Aorta (tissue), 5 donors: ENCODE results near the gene COTL1. TPM values are rescaled to one million over a fixed set of nuclear protein-coding genes. Genes with fewer than 3 reads are reported as not detected.

Experiments used
- ATAC-seq: fragments of 200-7000 bp; cut with Tn5 transposase; one replicate; pipeline ENCODE4 v1.9.1; 2022; ENCODE audit warnings: moderate library complexity; ENCODE audit not compliant: low FRiP score
- DNase-seq, 2 donors: peaks; one replicate each; pipeline ENCODE4 v3.0.0-alpha.2; 2020
- H3K27ac ChIP-seq, 2 donors: one replicate each; pipeline ENCODE4 v1.5.1; 2013; ENCODE audit warnings: low read length in 2 of 2, mild to moderate bottlenecking in 2 of 2, moderate library complexity in 2 of 2, control low read depth in 1 of 2, inconsistent platforms in 1 of 2, low read depth in 1 of 2
- H3K27me3 ChIP-seq, 2 donors: one replicate each; pipeline ENCODE4 v1.6.1; 2013; ENCODE audit warnings: control low read depth in 1 of 2, low read length in 1 of 2, mild to moderate bottlenecking in 1 of 2, moderate library complexity in 1 of 2; ENCODE audit not compliant: insufficient read depth in 2 of 2, control insufficient read depth in 1 of 2
- H3K36me3 ChIP-seq, 2 donors: one replicate each; pipeline ENCODE4 v1.6.1; 2013; ENCODE audit warnings: control low read depth in 1 of 2, low read length in 1 of 2, mild to moderate bottlenecking in 1 of 2; ENCODE audit not compliant: insufficient read depth in 2 of 2, control insufficient read depth in 1 of 2
- H3K4me1 ChIP-seq, 2 donors: one replicate each; pipeline ENCODE4 v1.6.1; 2013; ENCODE audit warnings: low read length in 2 of 2, control low read depth in 1 of 2, mild to moderate bottlenecking in 1 of 2, moderate library complexity in 1 of 2; ENCODE audit not compliant: insufficient read depth in 2 of 2, control insufficient read depth in 1 of 2
- H3K4me3 ChIP-seq, 2 donors: one replicate each; pipeline ENCODE4 v1.5.1; 2013; ENCODE audit warnings: low read length in 2 of 2, control low read depth in 1 of 2, mild to moderate bottlenecking in 1 of 2
- H3K9me3 ChIP-seq: one replicate; pipeline ENCODE4 v1.6.1; 2013; ENCODE audit warnings: mild to moderate bottlenecking, low read length; ENCODE audit not compliant: control insufficient read depth
- WGBS, 2 donors: extraction: QIAGEN DNeasy Blood & Tissue Kit; methylation state at CpG; one replicate each; pipeline ENCODE4 v1.1.7; 2013; 5-methylcytosine and 5-hydroxymethylcytosine counted together
- intact Hi-C, 2 donors: fragments of 100-400 bp; cut with DNase I; formaldehyde crosslinking; loops; one replicate each; pipeline versions ENCODE4 v1.14.2 to v1.15.0; 2022
- polyA plus RNA-seq, 2 donors: library from polyadenylated mRNA; stranded (reverse); fragments of 200-250 nt; gene quantifications; one replicate each; pipeline ENCODE4 v1.2.3, GENCODE V29; 2013
- total RNA-seq, 2 donors: library from RNA; stranded (reverse); fragmentation: NEBNext Ultra II Directional; extraction: Animal tissue kit (Norgen Biotek cat#: 25700); gene quantifications; one replicate each; pipeline ENCODE4 v1.2.1, GENCODE V29; 2021
- donor health status: healthy with polysubstance abuse.
- donor health status: Bipolar disorder and iron deficiency.
- donor health status: DM: no; HTN: no; CAD: no.
- donor health status: DM: no; HTN: no; CAD: no.
- donor health status: DM: yes; HTN: yes; CAD: no.

COTL1 gene
- total and polyA plus RNA-seq, 4 donors, result 22.8 to 69.9 (median 60.0) TPM

- intact Hi-C loops, result no loop called here
- ATAC-seq, result no peak
- DNase-seq, result no peak
- 93 to 97% methylated on average over 12 of the region's 12 CpGs for WGBS, 2 donors
- Histone ChIP-seq H3K36me3 (no peaks in the 10 kb centered on the region), H3K9me3 (no peaks in the 10 kb centered on the region), H3K4me1 (peaks cover 0 to 2% of the 10 kb centered on the region in 2 donors), H3K27ac (no peak overlapping the region), H3K27me3 (peaks cover 0 to 2% of the 10 kb centered on the region in 2 donors), H3K4me3 (no peak overlapping the region)
These were observed 3.8 kb downstream of the COTL1 start for GRCh38 chr16:84614073-84614459.

GRCh38 chr16:84613408-84614072 lies 4.3 kb downstream of the COTL1 start:
- 95 to 98% methylated on average over 6 to 7 of the region's 7 CpGs for WGBS, 2 donors
- ATAC-seq, result no peak
- H3K27me3 ChIP-seq, result peaks cover 0 to 2% of the 10 kb centered on the region in 2 donors
- no peak overlapping the region for H3K4me3 ChIP-seq
- H3K27ac ChIP-seq, result no peak overlapping the region
- H3K4me1 ChIP-seq, result no peaks in the 10 kb centered on the region
- H3K9me3 ChIP-seq, result no peaks in the 10 kb centered on the region
- intact Hi-C loops, result no loop called here
- no peak for DNase-seq
- H3K36me3 ChIP-seq, result no peaks in the 10 kb centered on the region

GRCh38 chr16:84612686-84613085 lies 5.2 kb downstream of the COTL1 start:
- no peaks in the 10 kb centered on the region for H3K9me3 ChIP-seq
- WGBS, 2 donors, result 97 to 98% methylated on average over 7 of the region's 7 CpGs
- H3K36me3 ChIP-seq, result no peaks in the 10 kb centered on the region
- no peaks in the 10 kb centered on the region for H3K4me1 ChIP-seq
- intact Hi-C loops, result no loop called here
- no peak overlapping the region for H3K27ac ChIP-seq
- ATAC-seq, result no peak
- no peaks in the 10 kb centered on the region for H3K27me3 ChIP-seq
- H3K4me3 ChIP-seq, result no peak overlapping the region
- DNase-seq, result no peak

- no peak for ATAC-seq
- 5 to 13% methylated on average over 4 of the region's 4 CpGs for WGBS, 2 donors
- H3K4me3 ChIP-seq, result no peak overlapping the region
- intact Hi-C loops, result no loop called here
- H3K9me3 ChIP-seq, result no peaks in the 10 kb centered on the region
- no peak for DNase-seq
- H3K27me3 ChIP-seq, result no peaks in the 10 kb centered on the region
- H3K4me1 ChIP-seq, result no peaks in the 10 kb centered on the region
- H3K27ac ChIP-seq, result no peak overlapping the region
- no peaks in the 10 kb centered on the region for H3K36me3 ChIP-seq
These were observed 6.8 kb downstream of the COTL1 start for GRCh38 chr16:84611041-84611440.

GRCh38 chr16:84610376-84610775 lies 7.5 kb downstream of the COTL1 start:
- ATAC-seq, result no peak
- 92 to 97% methylated on average over 1 of the region's 1 CpG for WGBS, 2 donors
- Histone ChIP-seq H3K27ac (no peak overlapping the region), H3K9me3 (no peaks in the 10 kb centered on the region), H3K4me1 (no peaks in the 10 kb centered on the region), H3K4me3 (no peak overlapping the region), H3K36me3 (no peaks in the 10 kb centered on the region), H3K27me3 (no peaks in the 10 kb centered on the region)
- DNase-seq, result no peak
- intact Hi-C loops, result no loop called here

GRCh38 chr16:84609563-84610177 lies 8.2 kb downstream of the COTL1 start:
- intact Hi-C loops, result no loop called here
- Histone ChIP-seq H3K4me1 (no peaks in the 10 kb centered on the region), H3K27me3 (no peaks in the 10 kb centered on the region), H3K27ac (no peak overlapping the region), H3K36me3 (no peaks in the 10 kb centered on the region), H3K9me3 (no peaks in the 10 kb centered on the region), H3K4me3 (no peak overlapping the region)
- no peak for ATAC-seq
- DNase-seq, result no peak
- 85 to 86% methylated on average over 6 of the region's 6 CpGs for WGBS, 2 donors

- Histone ChIP-seq H3K9me3 (no peaks in the 10 kb centered on the region), H3K36me3 (no peaks in the 10 kb centered on the region), H3K27ac (no peak overlapping the region), H3K27me3 (no peaks in the 10 kb centered on the region), H3K4me1 (no peaks in the 10 kb centered on the region), H3K4me3 (no peak overlapping the region)
- DNase-seq (no peak), ATAC-seq (no peak)
- 90 to 91% methylated on average over 6 of the region's 6 CpGs for WGBS, 2 donors
- intact Hi-C loops, result no loop called here
These were observed 9.6 kb downstream of the COTL1 start for GRCh38 chr16:84608282-84608681.

- ATAC-seq (no peak), DNase-seq (no peak)
- H3K27me3 ChIP-seq, result no peaks in the 10 kb centered on the region
- no peak overlapping the region for H3K4me3 ChIP-seq
- no peaks in the 10 kb centered on the region for H3K9me3 ChIP-seq
- intact Hi-C loops, result no loop called here
- no peak overlapping the region for H3K27ac ChIP-seq
- no peaks in the 10 kb centered on the region for H3K36me3 ChIP-seq
- WGBS, 2 donors, result 91 to 94% methylated on average over 7 of the region's 7 CpGs
- H3K4me1 ChIP-seq, result no peaks in the 10 kb centered on the region
These were observed 10.2 kb downstream of the COTL1 start for GRCh38 chr16:84607694-84608093.

- no peak for DNase-seq
- H3K27ac ChIP-seq, result no peak overlapping the region
- WGBS, 2 donors, result 97 to 99% methylated on average over 12 to 13 of the region's 13 CpGs
- no peak overlapping the region for H3K4me3 ChIP-seq
- H3K4me1 ChIP-seq, result no peaks in the 10 kb centered on the region
- H3K27me3 ChIP-seq, result no peaks in the 10 kb centered on the region
- H3K36me3 ChIP-seq, result no peaks in the 10 kb centered on the region
- no peaks in the 10 kb centered on the region for H3K9me3 ChIP-seq
- intact Hi-C loops, result no loop called here
- no peak for ATAC-seq
These were observed 10.8 kb downstream of the COTL1 start for GRCh38 chr16:84607061-84607460.
